ENCODE measurements around the gene RAI14.

RAI14 gene

DNA sequence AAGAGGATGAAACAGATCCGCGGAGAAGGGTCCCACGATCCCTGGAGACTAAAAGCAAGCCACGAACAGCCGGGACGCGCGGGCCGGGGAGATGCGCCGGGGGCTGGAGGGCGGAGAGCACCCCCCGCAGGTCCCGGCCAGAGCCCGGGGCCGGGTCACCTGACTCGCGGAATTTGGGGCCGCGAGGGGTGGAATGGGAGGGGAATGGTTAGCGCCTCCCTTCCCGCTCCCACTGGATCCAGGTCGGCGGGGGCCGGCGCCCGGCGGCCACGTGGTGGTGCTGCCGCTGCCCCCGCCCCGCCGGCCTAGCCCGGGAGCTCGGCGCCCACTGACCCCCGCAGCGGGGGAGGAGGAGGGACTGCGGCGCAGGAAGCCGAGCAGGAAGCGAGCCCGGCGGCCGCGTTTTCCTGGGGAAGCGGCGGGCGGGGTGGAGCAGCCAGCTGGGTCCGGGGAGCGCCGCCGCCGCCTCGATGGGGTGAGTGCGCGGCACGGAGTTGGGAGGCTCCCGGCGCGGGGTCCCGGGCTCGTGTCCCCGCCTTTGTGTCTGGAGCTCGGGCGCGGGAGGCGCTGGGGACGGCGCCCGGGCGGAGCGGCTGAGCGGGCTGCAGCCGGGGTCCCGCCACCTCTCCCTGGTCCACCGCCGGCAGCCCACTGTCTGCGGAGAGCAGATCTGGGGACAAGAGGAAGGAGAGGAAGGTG lies at the start of gene RAI14:
TSS of gene RAI14 (plus strand) at position 328 of the 699 bp plus-strand sequence. CDS start 30,592 bp downstream, outside the sequence.
- DNase-seq, result peak; percentile 73

- DNase-seq, result no peak
These were observed 47.8 kb upstream of the RAI14 start for GRCh38 chr5:34608368-34608767.

DNA sequence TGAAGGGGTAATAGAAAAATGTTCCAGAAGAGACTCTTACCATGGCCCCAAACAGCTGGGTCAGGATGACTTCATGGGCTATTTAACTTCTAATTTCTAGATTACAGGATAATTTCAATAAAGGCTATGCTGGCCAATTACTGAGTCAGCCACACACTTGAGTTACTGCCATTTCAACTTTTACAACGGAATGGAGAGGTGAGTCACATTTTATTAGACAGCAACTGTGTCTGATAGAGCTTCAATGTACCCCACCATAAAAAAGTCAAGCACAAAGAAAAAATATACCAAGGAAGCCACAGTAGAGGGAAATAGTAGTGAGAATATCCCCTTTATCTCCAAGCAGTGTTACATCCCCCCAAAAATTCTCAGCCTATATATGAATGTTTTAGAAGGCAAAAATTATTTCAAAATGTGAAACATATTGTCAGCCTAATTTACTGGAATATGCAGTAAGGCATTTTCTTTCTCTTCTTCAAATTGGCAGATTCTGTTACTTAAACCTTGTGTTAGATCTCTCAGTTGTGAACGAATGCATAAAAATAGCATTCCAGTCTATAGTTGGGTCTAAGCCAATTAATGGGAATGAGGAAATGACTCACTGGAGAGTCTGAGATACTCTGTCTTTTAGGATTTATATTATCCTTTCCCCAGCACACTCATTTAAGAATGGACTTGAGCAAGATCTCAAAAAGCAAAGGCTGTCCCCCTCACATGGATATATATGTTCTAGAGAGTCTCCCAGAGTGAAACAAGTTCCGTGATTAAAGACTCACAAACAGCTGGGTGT lies 47.1 kb upstream of the RAI14 start:
- DNase-seq, result no peak

DNA sequence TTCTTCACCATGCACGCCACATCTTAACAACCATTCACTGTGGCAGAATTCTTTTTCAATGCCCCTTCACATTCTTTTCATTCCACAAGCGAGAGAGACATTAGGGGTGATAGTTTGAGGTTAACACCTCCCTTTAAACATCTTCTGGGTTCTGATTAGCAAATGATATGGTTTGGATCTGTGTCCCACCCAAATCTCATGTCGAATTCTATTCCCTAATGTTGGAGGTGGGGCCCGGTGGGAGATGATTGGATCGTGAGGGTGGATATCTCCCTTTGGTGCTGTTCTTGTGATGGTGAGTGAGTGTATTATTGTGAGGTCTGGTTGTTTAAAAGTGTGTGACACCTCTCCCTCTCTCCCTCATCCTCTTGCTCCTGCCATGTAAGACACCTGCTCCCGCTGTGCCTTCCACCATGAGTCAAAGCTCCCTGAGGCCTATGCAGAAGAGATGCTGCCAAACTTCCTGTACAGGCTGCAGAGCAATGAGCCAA lies 46.1 kb upstream of the RAI14 start:
- DNase-seq, result no peak

GRCh38 chr5:34610546-34610945 lies 45.6 kb upstream of the RAI14 start:
- DNase-seq, result no peak

DNA sequence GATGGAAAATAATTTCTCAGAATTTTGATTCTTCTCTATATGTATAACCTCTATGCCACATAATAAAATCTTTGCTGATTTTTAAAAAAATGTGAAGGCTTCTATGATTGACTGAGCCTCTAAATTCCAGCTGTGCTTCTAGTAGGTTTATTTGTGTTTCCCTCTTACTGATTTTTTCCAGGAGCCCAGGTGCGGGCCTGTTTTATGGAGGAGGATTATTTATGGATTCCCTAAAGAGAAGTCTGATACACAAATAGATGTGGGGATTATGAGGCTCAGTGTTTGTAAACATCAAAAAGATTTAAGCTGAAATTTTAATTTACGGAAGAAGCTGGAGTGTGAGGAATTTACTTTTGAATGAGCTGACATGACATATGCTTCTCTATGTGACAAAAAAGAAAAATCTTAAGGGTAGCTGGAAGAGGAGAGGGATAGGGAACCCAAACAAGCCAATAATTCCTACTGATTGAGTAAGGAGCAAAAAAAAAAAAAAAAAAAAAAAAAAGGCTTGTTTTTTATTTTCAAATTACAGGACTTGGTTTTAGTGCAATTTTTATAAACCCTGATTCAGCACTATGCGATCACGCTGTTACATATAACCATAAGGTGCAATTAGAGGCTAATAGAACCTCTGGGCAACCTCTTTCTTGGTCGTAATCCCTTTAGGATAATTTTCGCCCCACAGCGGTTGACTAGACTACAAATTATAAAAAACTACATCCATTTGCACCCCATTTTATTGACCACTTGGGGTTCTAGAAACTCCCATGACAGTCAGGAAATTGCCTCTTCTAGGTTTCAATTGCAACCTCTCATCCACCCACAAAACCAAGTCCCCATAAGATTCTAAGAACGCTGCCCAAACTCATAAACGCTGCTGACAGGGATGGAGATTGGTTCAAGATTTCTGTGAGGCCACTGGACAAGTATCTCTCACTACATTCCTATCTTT lies 44.4 kb upstream of the RAI14 start:
- peak; percentile 13 for DNase-seq

GRCh38 chr5:34616651-34617050 lies 39.5 kb upstream of the RAI14 start:
- no peak for DNase-seq

- no peak for DNase-seq
These were observed 37.6 kb upstream of the RAI14 start for GRCh38 chr5:34618371-34619065.

GRCh38 chr5:34620185-34620584 lies 35.9 kb upstream of the RAI14 start:
- DNase-seq, result peak; percentile 34

GRCh38 chr5:34621277-34622097 lies 34.6 kb upstream of the RAI14 start:
- DNase-seq, result no peak

GRCh38 chr5:34622098-34622400 lies 34.1 kb upstream of the RAI14 start:
- DNase-seq, result no peak

DNA sequence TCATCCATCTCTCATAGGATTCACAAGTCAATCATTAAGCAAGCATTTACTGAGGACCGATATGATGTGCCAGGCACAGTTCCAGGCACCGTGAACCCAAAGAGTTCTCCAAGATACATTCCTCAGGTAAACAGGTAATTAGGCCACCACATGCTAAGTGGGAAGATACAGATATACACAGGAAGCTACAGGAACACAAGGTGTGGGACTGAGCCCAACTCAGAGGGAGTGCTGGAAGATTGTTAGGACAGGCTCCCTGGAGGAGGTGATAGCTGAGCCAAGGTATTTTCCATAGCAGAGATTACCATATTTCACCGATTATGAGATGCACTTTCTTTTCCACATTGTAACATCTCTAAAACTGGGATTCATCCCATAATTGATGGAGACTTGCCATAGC lies 31.4 kb upstream of the RAI14 start:
- DNase-seq, result no peak

GRCh38 chr5:34625246-34625645 lies 30.9 kb upstream of the RAI14 start:
- no peak for DNase-seq

- no peak for DNase-seq
These were observed 30.1 kb upstream of the RAI14 start for GRCh38 chr5:34626036-34626435.

- DNase-seq, result no peak
These were observed 29.4 kb upstream of the RAI14 start for GRCh38 chr5:34626751-34627150.

DNA sequence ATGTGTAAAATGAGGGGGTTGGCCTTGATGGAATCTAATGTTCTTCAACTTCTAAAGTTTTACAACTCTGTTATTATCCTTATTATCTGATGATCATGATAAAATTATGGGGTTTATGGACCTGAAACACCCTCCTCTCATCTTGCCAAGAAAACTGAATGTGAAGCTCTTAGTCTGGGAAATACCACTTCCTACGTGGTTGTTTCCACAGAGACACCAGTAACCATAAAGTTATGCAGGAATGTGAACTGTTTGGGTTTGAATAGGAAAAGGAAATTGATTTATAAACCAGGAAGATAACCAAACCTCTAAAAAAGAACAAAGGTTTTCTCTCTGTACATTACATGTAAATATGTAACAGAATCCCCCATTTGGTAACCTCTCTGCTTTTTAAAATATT lies 28.3 kb upstream of the RAI14 start:
- DNase-seq, result no peak

GRCh38 chr5:34628373-34628772 lies 27.8 kb upstream of the RAI14 start:
- no peak for DNase-seq

DNA sequence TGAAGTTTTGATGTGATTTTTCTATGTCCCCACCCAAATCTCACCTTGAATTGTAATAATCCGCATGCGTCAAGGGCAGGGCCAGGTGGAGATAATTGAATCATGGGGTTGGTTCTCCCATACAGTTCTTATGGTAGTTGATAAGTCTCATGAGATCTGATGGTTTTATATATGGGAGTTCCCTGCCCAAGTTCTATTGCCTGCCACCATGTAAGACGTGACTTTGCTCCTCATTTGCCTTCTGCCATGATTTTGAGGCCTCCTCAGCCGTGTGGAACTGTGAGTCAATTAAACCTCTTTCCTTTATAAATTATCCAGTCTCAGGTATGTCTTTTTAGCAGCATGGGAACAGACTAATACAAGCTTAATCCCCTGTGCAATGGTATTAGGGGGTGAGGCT lies 25.5 kb upstream of the RAI14 start:
- DNase-seq, result no peak

DNA sequence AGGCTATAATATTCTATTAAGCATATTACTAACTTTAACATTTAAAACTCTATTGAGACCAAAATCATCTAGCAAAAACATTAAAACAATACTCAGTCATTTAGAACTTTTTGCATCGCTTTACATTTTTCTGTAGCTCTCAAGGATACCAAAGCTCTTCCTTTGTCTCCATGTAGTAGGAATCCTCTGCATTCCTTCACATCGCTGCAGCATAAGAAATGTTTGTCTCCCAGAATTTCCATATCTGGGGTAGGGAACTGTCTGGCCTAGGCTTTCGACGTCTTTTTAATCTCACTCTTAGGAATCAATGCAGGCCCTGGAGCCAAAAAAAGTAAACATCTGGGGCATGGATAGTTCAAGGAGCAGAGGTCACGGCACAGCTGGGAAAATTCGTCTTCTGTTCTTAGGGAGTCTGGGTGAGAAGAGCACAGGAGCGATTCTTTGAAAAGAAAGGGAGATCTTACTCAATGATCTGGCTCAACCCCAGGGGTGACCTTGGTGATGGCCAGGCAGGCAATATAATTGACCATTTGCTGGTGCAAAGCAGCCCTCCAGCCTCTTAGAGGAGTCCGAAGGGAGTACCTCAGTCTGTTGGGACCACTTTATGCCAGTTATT lies 23.2 kb upstream of the RAI14 start:
- no peak for DNase-seq

DNA sequence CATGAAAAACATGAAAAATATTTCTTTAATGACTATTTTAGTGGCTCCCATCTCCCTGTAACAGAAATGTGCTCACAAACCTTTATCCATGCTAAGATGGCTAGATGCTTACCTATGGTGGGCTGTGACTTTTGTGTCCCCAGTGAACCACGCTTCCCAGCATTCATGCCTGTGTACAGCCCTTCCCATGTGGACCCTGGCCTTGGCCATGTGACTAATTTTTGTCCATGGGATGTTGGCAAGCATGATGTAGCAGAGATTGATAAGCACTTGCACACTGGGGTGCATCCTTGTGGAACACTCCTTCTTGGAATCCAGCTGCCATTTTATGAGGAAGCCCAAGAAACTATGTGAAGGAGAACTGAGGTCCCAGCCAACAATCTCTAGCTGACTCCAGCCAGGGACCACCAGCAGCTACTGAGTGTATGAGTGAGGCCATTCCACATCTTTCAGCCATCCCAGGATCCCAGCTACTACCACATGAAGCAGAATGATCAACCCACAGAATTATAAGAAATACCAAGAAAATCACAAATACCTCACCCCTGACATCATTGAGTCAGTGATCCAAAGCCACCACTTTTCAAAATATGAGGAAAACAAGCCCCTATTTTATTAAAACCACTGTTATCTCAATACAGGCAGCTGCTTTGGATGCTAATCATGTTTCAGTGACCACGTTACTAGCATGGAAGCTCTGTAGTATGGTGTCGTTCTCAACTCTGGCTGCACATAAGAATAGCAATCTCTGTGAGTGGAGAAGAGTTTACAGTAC lies 16.1 kb upstream of the RAI14 start:
- no peak for DNase-seq
